ENCODE results near the gene DYDC2.

Gene DYDC2

DNA sequence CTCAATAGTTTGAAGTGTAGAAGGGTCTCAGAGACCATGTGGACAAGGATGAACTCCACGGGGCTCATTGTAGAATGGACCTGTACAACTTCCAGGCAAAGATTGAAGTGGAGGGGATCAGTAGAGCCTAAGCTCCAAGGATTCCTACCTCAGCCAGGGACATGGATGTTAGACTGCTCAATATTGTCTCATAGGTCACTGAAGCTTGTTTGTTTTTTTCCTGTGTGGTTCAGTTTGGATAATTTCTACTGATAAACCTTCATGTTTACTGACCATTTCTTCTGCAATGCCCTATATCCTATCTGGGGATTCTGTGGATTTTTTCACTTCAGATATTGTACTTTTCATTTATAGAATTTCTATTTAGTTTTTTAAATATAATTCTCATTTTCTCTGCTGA, 8.9 kb downstream of the DYDC2 start:
- in situ Hi-C loops (cut with MboI; ENCODE audit: low sequenced_read_pairs), result no loop called here

DNA sequence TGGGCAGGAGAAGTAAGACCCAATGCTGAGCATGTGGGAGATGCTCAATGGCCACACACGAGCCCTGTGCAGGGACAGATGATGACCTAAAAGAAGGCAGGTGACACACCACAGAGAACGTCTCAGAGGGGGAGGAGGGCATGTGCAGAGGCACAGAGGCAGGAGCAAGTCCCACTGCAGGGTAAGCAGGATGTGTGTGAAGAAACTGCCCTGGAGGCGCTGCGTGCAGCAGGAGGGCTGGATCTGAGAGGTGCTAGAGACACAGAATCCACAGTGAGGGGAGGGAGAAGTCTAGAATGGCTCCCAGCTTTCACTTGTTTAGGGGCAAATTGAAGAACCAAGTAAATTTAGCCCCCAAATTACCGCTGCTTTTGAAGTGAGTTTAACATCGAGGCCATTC, 14.9 kb downstream of the DYDC2 start:
- in situ Hi-C loops (cut with MboI; ENCODE audit: low sequenced_read_pairs), result no loop called here

DNA sequence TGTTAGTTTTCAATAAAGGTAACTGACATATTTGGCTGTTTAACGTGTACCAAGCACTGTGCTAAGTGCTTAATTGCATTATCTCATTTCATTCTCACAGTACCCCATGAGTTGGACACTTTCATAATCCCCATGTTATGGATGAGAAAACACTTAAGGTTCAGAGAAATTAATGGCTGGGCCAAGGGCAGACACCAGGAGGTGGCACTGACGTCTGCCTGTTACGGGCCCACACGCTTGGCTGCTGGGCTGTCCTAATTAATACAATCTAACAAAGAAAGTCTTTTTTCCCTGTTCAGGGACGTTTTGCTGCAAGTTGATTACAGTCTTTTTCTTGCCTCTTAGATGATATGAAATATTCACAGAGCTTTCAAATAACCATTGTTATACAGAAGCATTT, 16.1 kb downstream of the DYDC2 start:
- in situ Hi-C loops (cut with MboI; ENCODE audit: low sequenced_read_pairs), result no loop called here

DNA sequence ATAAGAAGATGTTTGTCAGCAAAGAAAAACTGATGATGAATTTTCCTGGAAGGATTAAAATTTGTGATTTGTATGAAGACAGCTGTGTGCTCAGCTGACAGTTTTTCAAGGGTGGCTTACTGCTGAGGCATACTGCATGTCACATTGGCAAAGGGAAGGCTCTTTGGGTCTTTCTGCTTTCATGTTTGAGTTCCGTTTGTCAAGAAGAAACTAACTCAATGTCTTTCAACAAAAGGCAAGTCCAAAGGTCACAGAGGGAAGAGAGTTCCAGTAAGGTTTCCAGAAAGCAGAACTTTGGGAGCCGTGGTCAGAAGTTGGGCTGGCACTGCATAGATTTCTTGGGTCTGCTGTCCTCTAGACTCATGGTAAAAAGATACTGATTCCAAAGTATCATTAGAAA, 16.9 kb downstream of the DYDC2 start:
- in situ Hi-C loops (cut with MboI; ENCODE audit: low sequenced_read_pairs), result no loop called here

DNA sequence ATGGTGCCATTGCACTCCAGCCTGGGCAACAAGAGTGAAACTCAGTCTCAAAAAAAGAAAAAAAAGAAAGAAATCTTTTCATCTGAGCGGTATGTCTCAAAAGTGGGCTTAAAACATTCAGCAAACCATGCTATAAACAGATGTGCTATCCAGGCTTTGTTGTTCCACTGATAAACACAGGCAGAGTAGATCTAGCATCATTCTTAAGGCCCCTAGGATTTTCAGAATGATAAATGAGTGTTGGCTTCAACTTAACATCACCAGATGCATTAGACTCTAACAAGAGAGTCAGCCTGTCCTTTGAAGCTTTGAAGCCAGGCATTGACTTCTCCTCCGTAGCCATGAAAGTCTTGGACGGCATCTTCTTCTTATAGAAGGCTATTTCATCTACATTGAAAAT, 23.1 kb downstream of the DYDC2 start:
- in situ Hi-C loops (cut with MboI; ENCODE audit: low sequenced_read_pairs), result no loop called here

DNA sequence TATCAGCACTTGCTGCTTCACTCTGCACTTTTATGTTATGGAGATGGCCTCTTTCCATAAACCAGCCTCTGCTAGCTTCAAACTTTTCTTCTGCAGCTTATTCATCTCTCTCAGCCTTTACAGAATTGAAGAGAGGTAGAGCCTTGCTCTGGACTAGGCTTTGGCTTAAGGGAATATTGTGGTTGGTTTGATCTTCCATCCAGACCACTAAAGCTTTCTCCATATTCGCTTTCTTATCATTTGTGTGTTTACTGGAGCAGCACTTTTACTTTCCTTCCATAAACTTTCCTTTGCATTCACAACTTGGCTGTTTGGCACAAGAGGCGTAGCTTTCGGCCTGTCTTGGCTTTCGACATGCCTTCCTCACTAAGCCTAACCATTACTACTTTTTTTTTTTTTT, 23.6 kb downstream of the DYDC2 start:
- in situ Hi-C loops (cut with MboI; ENCODE audit: low sequenced_read_pairs), result no loop called here

DNA sequence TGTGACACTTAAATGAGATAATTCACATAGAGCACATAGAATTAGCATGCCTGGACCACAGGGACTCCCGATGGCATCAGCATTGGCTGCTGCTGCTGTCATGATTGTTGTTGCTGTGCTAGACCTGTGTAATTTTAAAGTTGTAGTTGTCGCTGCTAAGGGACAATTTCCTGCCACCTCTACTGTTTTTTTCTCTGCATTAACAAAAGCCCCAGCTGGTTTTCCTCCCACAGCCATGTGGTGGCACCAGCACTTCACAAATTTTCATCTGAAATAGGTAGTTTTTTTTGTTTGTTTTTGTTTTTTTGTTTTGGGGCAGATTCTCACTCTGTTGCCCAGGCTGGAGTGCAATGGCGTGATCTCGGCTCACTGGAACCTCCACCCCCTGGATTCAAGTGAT, 26.4 kb downstream of the DYDC2 start:
- in situ Hi-C loops (cut with MboI; ENCODE audit: low sequenced_read_pairs), result no loop called here

DNA sequence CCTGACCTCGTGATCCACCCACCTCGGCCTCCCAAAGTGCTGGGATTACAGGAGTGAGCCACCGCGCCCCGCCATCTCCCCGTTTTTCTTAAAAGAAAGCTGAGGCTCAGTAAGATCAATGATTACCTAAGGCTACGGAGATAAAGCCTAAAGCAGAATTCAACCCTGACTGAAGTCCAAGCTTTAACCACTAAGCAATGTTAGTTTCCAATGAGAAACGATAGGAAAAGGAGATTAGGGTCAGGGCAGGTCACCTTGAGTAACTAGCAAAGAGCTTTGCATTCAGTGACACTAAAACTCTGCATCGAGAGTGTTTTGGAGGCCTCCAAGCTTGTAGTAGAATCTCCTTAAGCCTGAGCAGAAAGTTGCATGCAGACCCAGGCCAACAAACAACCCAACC, 34.2 kb downstream of the DYDC2 start:
- in situ Hi-C loops (cut with MboI; ENCODE audit: low sequenced_read_pairs), result no loop called here

DNA sequence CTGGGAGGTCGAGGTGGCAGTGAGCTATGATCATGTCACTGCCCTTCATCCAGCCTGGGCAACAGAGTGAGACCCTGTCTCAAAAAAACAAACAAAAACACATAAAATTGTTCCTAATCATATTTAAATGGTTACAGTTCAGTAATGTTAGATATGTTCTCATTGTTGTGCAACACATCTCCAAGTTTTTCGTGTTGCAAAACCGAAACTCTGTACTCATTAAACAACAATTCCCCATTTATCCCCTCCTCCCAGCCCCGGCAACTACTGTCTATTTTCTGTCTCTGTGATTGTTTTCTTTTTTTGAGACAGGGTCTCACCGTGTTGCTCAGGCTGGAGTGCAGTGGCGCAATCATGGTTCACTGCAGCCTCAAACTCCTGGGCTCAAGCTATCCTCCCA, 35.7 kb downstream of the DYDC2 start:
- in situ Hi-C loops (cut with MboI; ENCODE audit: low sequenced_read_pairs), result no loop called here

DNA sequence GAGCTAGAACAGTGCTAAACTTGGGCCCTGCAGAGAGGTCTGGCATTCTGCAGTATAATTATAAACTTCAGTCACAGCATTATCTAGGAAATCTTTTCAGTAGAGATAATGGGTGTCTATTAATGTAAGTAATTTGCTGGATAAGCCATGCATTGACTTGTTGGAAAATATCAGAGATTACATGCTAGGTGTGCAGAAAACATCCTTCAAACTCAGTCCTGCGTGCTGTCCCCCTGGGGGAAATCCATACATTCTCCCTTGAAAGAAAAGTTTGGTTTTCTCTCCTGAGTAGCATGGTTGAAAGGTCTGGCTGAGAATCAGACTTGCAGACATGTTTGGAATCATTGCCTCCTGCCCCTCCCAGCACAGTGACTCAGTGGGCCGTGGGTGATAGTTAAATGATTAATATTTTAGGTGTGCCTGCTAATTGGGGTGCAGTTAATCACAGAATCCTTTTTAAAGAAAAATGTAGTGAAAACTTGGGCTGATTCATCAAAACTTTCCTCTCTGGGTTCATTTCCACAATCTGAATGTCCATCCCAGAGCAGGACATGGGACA, 37.9 kb downstream of the DYDC2 start:
- in situ Hi-C loops (cut with MboI; ENCODE audit: low sequenced_read_pairs), result no loop called here

DNA sequence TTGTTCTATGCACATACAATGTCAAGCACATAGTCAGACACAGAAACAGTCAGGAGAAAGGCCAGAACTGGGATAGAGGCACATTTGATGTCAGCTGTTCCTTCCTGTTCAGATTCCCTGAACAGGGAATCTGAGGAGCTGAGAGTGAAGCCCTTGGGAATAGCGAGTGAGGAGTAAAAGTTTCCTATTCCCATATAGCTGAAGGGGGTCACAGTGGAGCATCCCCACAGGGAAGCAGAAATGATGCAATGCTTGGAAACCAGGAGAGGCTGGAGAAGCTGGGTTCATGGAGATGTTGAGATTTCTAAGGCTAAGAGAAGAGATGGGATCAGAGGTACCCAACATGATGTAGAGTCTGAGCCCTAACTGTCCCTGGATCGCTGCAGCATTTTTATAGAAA, 40.4 kb downstream of the DYDC2 start:
- in situ Hi-C loops (cut with MboI; ENCODE audit: low sequenced_read_pairs), result no loop called here

DNA sequence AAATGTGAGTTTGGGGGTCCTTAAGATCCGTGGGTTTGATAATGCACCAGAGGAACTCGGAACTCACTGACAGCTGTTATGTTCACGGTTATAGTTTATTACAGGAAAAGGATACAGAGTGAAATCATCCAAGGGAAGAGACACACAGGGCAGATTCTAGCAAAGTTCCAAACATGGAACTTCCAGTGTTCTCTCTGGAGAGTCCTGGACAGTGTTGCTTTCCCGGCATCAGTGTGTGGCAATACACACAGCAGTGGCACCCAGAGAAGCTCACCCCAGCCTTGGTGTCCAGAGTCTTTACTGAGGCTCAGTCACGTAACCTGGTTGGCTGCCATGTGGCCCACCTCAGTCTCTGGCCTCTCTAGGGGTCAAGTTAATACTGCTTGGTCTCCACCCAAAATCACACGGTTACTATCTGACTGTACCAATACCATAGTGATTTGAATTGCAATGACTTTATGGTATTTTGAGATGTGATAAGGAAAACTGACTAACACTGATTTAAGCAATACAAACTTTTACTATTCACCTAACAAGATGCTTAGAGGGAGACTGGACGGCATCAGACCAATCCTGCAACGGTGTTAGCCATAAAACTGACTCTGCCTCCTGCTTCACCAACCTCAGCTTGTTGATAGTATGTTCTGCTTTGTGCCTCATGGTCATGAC, 43.7 kb downstream of the DYDC2 start:
- in situ Hi-C loops (cut with MboI; ENCODE audit: low sequenced_read_pairs), result no loop called here

DNA sequence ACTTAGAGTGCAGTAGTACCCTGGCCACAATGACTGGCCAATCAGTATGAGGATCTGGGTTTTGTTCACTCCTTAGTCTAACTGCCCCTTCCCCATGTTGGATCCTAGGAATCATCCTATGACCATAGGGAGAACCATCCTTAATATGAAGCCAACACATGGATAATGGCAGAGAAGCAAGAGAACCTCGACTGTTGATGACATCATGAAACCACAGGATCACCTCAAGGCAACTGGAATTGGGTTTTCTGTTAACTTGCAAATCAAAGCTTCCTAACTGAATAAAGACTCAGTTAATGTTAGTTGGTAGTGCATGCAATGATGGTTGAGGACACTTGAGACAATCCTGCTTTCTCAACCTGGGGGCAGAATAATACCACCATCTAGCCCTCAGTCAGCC, 48.5 kb downstream of the DYDC2 start:
- in situ Hi-C loops (cut with MboI; ENCODE audit: low sequenced_read_pairs), result no loop called here

DNA sequence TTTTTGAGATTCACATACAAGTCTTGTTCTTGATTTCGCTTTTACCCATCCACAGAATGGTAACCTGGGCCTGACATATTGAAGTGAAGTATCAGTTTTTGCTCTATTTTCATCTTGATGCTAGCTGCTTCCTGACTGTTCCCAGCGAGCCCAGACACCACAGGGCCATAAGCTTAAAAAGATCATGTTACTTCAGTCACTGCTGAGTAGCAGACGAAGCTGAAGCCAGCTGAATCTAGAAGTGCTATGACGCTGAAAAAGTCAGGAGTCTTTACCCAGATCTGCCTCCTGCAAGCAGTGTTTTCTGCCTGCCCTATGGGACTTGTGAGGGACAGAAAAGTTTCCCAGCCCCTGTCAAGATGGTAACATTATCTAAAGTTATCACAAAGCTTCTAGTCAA, 49.0 kb downstream of the DYDC2 start:
- in situ Hi-C loops (cut with MboI; ENCODE audit: low sequenced_read_pairs), result no loop called here

DNA sequence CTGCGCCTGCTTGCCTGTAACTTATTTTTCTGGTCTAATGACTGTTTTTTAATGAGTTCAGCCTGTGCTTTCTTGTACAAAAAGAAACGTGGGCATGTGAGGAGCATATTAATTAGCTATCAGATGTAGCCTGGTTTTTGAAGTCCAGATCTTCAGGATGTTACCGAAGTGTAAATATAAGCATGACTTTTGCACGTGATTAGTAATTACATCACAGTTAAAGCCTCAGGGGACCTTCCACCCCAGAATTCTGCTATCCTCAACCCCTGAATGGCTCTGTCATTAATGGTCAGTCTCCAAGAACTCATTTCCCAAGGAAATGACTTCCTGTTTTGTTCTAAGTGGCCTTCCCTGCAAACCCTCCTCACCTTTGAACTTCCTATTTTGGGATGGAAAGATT, 49.6 kb downstream of the DYDC2 start:
- in situ Hi-C loops (cut with MboI; ENCODE audit: low sequenced_read_pairs), result no loop called here

DNA sequence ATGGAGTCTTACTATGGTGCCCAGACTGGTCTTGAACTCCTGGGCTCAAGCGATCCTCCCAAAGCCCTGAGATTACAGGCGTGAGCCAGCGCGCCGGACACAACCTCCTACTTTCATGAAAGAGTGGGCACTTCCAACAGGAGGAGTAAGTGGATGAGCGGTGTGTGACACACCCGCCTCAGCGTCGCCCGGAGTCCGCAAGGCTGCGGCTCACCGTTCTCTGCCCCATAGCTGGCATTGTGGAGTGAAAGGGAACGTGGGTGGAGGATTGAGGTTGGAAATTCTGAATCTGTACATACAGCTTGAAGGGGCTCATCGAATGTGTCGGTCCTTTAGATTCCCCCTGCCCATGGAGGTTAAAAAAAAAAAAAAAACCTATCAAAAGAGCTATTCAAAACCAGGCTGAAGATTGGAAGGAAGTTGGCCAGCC, 51.2 kb downstream of the DYDC2 start:
- in situ Hi-C loops (cut with MboI; ENCODE audit: low sequenced_read_pairs), result no loop called here

DNA sequence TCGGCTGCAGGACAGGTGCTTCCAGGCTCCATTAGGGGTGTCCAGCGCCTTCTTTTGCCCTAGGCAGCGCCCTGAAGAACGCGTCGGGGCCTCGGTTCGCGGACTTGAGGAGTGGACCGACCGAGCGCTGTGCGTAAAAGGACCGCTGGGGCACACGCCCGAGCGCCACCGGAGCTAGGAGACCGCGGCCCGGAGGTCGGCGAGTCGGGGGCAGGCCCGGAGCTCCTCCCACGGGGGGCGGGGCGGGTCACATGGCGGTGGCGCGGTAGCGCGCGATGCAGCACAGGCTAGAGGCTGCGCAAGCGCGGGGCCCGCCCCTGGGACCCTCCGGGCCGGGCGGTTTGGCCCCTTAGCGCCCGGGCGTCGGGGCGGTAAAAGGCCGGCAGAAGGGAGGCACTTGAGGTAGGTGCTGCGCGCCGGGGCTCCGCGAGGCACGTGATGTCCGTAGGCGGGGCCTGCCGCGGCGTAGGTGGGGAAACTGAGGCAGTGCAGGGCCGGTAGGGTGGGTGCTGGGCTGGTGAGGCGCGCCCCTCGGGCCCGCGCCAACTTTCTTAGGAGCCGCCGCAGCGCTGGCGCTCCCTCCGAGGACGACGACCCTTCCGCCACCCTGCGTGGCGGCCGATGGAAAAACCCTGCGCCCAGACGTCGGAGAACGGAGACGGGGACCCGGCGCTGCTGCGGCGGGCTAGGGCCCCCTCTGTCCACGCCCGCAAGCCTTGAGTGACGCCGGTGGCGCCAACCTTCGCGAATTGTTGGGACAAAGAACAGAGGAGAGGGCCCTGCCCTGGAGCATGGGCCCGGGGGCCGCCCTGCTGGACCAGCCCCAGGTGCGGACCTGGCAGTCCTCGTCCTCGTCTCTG, 51.9 kb downstream of the DYDC2 start, which contains the start of gene PRXL2A:
Gene PRXL2A, plus strand, starts transcription at position 310 of the 860 bp plus-strand sequence. CDS start 11,917 bp downstream, outside the sequence.
- in situ Hi-C loops (cut with MboI; ENCODE audit: low sequenced_read_pairs), result no loop called here

DNA sequence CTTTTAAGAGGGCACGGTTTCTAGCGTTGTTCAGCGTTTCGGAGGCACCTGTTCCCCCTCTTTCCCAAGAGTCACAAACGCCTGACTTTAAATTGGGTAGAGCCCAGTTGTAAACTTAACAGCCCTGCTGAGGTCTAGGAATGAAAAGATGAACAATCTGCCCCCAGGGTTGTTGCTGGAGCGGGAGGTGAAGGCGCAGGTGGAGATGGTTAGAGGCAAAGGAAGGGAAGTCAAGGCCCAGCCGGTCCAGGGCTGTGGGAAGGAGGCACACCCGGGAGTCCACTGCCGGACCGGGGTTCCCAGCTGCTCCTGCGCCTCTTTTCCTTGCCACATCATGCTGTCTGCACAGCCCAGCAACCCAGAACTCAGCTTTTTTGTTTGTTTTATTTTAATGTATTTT, 52.5 kb downstream of the DYDC2 start:
- in situ Hi-C loops (cut with MboI; ENCODE audit: low sequenced_read_pairs), result no loop called here

DNA sequence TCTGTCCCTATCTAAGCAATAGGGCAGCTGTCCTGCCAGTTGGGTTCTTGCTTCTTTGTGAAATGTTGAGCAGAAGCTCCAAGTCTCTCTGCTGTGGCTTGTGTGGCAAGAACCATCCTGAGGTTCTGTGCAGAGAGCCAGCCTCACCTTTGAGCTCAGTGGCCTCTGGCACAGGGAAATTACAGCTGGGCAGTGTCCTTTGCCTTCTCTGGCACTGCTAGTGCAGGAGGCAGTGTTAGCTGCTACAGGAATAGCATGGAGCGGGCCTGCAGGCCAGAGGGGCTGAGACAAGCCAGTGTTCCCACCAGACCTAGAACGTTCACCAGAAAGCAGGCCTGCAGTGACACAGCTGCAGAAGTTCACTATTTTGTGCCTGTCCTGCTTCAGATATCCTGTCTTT, 53.5 kb downstream of the DYDC2 start:
- in situ Hi-C loops (cut with MboI; ENCODE audit: low sequenced_read_pairs), result no loop called here

DNA sequence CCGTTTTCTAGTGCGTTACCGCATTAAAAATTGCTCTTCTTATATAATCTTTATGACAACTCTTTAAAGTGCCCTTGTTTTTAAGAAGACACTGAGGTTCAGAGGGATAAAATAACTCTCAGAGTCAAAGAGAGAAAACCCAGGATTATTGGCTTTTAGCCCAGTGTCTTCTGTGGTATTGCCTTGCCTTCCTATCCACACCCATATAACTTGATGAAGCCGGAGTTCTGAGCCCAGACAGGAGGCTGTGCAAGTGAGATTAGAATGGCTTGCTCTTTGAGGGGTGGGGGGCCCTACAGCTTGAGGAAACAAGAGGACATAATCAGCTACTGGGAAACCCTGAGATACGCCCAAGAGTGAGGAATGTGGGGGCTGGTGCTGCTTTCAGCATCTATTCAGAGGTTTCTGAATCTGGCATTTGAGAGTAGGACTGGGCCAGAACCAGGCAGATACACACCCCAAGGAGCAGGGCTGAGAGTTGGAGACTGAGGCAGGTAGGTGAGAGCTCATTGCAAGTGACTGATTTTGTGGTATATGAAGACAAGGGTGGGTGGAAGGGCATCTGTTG, 54.1 kb downstream of the DYDC2 start:
- in situ Hi-C loops (cut with MboI; ENCODE audit: low sequenced_read_pairs), result no loop called here

DNA sequence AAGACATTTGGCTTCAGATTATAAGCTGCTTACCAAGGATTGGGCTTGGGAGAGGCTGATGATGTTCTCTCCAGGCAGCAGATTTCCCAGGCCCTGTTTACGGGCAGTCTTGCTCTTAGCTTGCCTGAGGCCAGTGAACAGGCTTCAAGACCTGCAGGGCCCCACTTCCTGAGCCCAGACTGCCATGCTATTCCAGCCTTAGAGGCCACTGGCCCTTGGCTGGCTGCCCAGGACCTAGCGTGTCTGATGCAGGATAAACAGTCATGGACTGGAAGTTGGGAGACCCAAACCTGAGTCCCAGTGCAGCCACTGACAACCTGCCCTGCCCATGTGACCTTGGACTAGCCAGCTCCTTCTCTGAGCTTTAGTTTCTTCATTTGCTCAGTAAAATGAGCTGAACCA, 54.7 kb downstream of the DYDC2 start:
- in situ Hi-C loops (cut with MboI; ENCODE audit: low sequenced_read_pairs), result no loop called here
